Vagina (tissue), 2 donors: ENCODE measurements around the gene CIBAR2. TPM values are rescaled to one million over a fixed set of nuclear protein-coding genes. Genes with fewer than 3 reads are reported as not detected.

Source experiments
- DNase-seq, 2 donors: peaks; one replicate each; pipeline ENCODE4 v3.0.0-alpha.2; 2017; ENCODE audit errors: extremely low spot score in 2 of 2
- H3K27ac ChIP-seq: fragments of 200-600 bp; sonication (generic); one replicate; pipeline ENCODE4 v1.5.1; 2019
- H3K27me3 ChIP-seq: fragments of 200-600 bp; sonication (generic); one replicate; pipeline ENCODE4 v1.5.1; 2019
- H3K36me3 ChIP-seq, 2 donors: fragments of 200-600 bp; sonication (generic); one replicate each; pipeline ENCODE4 v1.5.1; 2017 to 2019
- H3K4me1 ChIP-seq: fragments of 200-600 bp; sonication (generic); one replicate; pipeline ENCODE4 v1.5.1; 2019
- H3K4me3 ChIP-seq, 2 donors: fragments of 200-600 bp; sonication (generic); 1 replicate in 1 of 2; 2 replicates in 1 of 2; pipeline ENCODE4 v1.5.1; 2016 to 2019
- H3K9me3 ChIP-seq: fragments of 200-600 bp; sonication (generic); one replicate; pipeline ENCODE4 v1.5.1; 2019
- POLR2A ChIP-seq, 2 donors: fragments of 450-650 bp; IDR thresholded peaks; one replicate each; pipeline ENCODE4 v1.6.1; 2017; ENCODE audit warnings: antibody characterized with exemption in 2 of 2, mild to moderate bottlenecking in 2 of 2, moderate library complexity in 2 of 2
- POLR2AphosphoS5 ChIP-seq, 2 donors: sonication (generic); formaldehyde crosslinking; IDR thresholded peaks; one replicate each; pipeline ENCODE4 v1.9.0; 2017; ENCODE audit warnings: antibody characterized with exemption in 2 of 2, mild to moderate bottlenecking in 2 of 2, low read depth in 1 of 2; ENCODE audit not compliant: insufficient read depth in 1 of 2
- intact Hi-C: fragments of 100-400 bp; cut with DNase I; formaldehyde crosslinking; loops from one replicate; pipeline ENCODE4 v1.15.1; 2023
- total RNA-seq: library from RNA; depleted of rRNA; stranded (reverse); fragments of >200 nt; gene quantifications from one replicate; pipeline ENCODE4 v1.2.3, GENCODE V29; 2016
- TF ChIP-seq, protein P1 (sequence below), 3 experiments: fragments of 450-650 bp in 2 of 3; fragments of 200-600 bp in 1 of 3; sonication (generic) in 1 of 3; IDR thresholded peaks; one replicate each; pipeline ENCODE4 v1.5.1; 2017 to 2019; ENCODE audit warnings: antibody characterized with exemption in 3 of 3, mild to moderate bottlenecking in 2 of 3, moderate library complexity in 2 of 3

The CIBAR2 gene
- total RNA-seq, 1 donor from 2014 or later: not detected

DNA sequence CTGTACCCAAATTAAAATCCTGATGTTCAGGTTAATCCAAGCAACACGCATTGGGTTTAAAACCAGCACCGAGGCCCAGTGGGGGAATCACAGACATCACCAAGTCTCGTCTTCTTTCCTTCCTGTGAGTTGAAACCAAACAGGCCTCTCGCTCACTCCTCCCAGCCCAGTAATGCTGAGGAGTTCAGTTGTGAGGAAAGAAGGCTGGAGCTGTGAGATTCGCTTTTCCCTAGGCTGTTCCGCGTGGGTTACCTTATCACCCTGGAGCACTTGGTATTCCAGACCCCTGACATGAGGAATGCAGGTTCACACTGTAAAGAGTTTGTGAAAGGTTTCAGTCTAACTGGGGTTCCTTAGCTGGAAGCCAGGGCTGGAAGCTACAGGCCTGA, 20.8 kb downstream of the CIBAR2 start:
- Histone ChIP-seq H3K4me3 (no peak overlapping the region), H3K4me1 (peaks cover 17% of the 10 kb centered on the region), H3K27ac (no peak overlapping the region), H3K27me3 (no peaks in the 10 kb centered on the region), H3K36me3 (no peaks in the 10 kb centered on the region), H3K9me3 (no peaks in the 10 kb centered on the region)
- TF ChIP-seq POLR2A (IDR thresholded peaks at IDR 0.05) (no peak), POLR2AphosphoS5 (IDR thresholded peaks at IDR 0.05; ENCODE audit: insufficient read depth in 1 of 2, low read depth in 1 of 2) (no peak)
- TF ChIP-seq, protein P1, sequence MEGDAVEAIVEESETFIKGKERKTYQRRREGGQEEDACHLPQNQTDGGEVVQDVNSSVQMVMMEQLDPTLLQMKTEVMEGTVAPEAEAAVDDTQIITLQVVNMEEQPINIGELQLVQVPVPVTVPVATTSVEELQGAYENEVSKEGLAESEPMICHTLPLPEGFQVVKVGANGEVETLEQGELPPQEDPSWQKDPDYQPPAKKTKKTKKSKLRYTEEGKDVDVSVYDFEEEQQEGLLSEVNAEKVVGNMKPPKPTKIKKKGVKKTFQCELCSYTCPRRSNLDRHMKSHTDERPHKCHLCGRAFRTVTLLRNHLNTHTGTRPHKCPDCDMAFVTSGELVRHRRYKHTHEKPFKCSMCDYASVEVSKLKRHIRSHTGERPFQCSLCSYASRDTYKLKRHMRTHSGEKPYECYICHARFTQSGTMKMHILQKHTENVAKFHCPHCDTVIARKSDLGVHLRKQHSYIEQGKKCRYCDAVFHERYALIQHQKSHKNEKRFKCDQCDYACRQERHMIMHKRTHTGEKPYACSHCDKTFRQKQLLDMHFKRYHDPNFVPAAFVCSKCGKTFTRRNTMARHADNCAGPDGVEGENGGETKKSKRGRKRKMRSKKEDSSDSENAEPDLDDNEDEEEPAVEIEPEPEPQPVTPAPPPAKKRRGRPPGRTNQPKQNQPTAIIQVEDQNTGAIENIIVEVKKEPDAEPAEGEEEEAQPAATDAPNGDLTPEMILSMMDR (IDR thresholded peaks at IDR 0.05): no peak
- intact Hi-C loops: no loop called here
- DNase-seq: no peak

- no peak overlapping the region for H3K27ac ChIP-seq
- TF ChIP-seq POLR2AphosphoS5 (IDR thresholded peaks at IDR 0.05; ENCODE audit: insufficient read depth in 1 of 2, low read depth in 1 of 2) (no peak), POLR2A (IDR thresholded peaks at IDR 0.05) (no peak)
- TF ChIP-seq, protein P1 (IDR thresholded peaks at IDR 0.05): no peak
- H3K27me3 ChIP-seq: no peaks in the 10 kb centered on the region
- intact Hi-C loops: no loop called here
- no peaks in the 10 kb centered on the region for H3K9me3 ChIP-seq
- DNase-seq: no peak
- H3K36me3 ChIP-seq: no peaks in the 10 kb centered on the region
- no peak overlapping the region for H3K4me3 ChIP-seq
- H3K4me1 ChIP-seq: peaks cover 20% of the 10 kb centered on the region
Observed at GRCh38 chr16:85090873-85091521, 21.3 kb downstream of the CIBAR2 start.

GRCh38 chr16:85090181-85090580, 22.1 kb downstream of the CIBAR2 start:
- H3K36me3 ChIP-seq: no peaks in the 10 kb centered on the region
- H3K9me3 ChIP-seq: no peaks in the 10 kb centered on the region
- H3K27me3 ChIP-seq: no peaks in the 10 kb centered on the region
- no peak overlapping the region for H3K27ac ChIP-seq
- no peak overlapping the region for H3K4me3 ChIP-seq
- intact Hi-C loops: no loop called here
- DNase-seq: no peak
- TF ChIP-seq POLR2AphosphoS5 (IDR thresholded peaks at IDR 0.05; ENCODE audit: insufficient read depth in 1 of 2, low read depth in 1 of 2): no peak
- TF ChIP-seq, protein P1 (IDR thresholded peaks at IDR 0.05): no peak
- no peak for TF ChIP-seq POLR2A (IDR thresholded peaks at IDR 0.05)
- H3K4me1 ChIP-seq: peaks cover 20% of the 10 kb centered on the region

DNA sequence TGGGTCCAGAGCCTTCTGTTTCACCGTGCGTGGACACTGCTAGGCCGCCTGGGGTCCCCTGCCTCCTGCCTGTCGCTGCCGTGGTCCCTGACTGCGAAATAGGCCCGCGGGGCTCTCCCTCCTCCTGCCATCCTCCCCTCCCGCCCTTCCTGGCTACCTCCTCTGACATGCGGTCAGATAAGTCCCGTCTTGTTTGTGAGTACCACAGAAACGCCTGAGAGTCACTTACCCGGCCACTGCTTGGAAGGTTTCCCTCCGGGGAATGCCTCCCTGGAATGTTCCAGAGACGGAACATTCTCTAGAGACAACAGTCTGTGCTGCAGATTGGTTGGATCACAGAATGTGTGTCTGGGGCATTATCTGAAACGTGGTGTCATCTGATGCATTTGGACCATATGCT, 22.7 kb downstream of the CIBAR2 start:
- Histone ChIP-seq H3K36me3 (no peaks in the 10 kb centered on the region), H3K27ac (no peak overlapping the region), H3K4me3 (no peak overlapping the region), H3K4me1 (peaks cover 20% of the 10 kb centered on the region), H3K9me3 (no peaks in the 10 kb centered on the region), H3K27me3 (no peaks in the 10 kb centered on the region)
- TF ChIP-seq POLR2A (IDR thresholded peaks at IDR 0.05) (no peak), POLR2AphosphoS5 (IDR thresholded peaks at IDR 0.05; ENCODE audit: insufficient read depth in 1 of 2, low read depth in 1 of 2) (no peak)
- TF ChIP-seq, protein P1 (IDR thresholded peaks at IDR 0.05): no peak
- intact Hi-C loops: no loop called here
- DNase-seq: no peak

- intact Hi-C loops: no loop called here
- Histone ChIP-seq H3K36me3 (no peaks in the 10 kb centered on the region), H3K27ac (no peak overlapping the region), H3K4me3 (no peak overlapping the region), H3K9me3 (no peaks in the 10 kb centered on the region), H3K27me3 (no peaks in the 10 kb centered on the region), H3K4me1 (peaks cover 20% of the 10 kb centered on the region)
- TF ChIP-seq, protein P1 (IDR thresholded peaks at IDR 0.05): no peak
- TF ChIP-seq POLR2AphosphoS5 (IDR thresholded peaks at IDR 0.05; ENCODE audit: insufficient read depth in 1 of 2, low read depth in 1 of 2) (no peak), POLR2A (IDR thresholded peaks at IDR 0.05) (no peak)
- DNase-seq: no peak
Observed at GRCh38 chr16:85088570-85089199, 23.6 kb downstream of the CIBAR2 start.
